GM21423 (cell line): Measurements from ENCODE around the gene COL23A1.

Source experiments
- ATAC-seq: cut with Tn5 transposase; IDR thresholded peaks from one replicate; pipeline ENCODE4 v1.9.1; 2021; ENCODE audit warnings: mild to moderate bottlenecking, moderate library complexity; ENCODE audit not compliant: unreplicated experiment

Gene COL23A1

DNA sequence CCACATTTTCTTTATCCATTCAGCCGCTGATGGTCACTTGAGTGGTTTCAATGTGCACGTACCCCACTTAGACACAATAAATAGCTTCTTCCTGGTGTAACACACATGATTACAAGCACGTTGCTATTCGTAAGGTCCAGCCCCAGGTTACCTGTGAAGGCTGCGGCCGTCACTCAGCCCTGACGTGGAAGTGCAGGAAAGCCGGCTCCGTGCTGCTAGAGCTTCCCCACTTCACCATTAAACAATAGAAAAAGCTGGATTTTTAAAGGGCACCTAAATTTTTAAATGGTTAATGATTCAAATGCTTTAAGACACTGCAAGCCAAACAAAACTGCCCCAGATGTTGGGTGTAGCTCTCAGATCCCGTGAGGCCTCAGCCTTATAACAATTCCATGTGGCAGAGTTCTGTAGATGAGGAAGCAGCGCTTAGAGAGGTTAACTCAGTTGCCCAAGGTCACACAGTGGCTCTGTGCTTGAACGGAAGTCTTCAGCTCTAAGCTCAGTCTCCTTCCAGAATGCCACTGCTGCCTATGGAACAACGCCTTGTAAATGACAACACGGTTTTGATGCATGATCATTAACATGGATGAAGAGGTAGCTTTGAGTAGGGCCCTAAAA, 125.7 kb downstream of the COL23A1 start:
- ATAC-seq: no peak

DNA sequence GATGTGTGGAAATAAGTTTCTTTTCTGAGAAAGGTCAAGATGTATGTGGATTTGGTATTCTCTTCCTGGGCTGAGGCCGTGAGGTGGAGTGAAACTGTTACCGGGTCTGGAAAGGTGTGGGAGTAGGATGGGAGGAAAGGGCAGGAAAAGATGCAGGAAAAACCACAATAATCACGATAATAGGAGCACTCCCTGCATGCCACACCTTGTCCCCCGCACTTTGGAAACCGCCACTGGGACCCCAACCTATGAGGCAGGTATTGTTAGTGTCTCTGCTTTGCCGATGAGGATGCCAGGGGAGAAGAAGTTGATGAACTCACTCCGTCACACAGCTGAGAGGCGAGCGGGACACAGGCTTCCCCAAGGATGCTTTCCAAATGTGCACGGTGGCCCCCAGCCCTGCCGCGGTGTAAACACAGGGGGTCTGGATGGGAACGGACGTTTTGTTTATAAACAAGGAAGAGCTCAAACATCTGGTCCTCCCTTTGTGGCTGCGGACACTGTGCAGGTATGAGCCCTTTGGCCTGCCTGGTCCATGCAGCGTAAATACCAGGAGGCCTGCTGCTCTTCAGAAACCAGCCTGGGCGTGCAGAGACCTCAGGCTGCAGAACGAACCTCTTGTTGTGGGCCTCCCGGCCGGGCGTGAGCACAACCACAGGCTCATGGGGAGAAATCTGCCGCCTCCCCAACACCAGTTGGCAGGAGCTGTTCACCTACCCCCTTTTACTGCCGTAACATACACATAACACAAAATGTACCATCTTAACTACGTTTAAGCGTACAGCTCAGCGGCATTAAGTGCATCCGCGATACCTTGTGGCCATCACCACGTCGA, 126.7 kb downstream of the COL23A1 start:
- no peak for ATAC-seq

DNA sequence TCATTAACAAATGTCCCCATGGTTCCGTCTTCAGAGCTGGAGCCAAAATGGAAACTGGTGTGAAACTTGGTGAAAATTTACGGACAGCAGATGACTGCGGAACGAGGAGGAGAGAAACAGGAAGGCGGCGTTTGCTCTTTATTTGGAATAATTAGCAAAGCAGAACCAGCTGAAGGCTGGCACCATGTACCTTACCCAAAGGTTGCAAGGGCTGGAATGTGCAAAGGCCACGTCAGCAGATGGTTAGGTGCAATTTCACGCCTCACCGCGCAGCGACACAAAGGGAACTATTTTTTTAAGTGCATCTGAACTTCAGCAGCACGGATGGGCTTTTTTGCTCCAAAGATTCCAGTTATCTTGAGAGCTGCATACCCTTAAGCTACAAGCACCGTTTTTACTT, 127.4 kb downstream of the COL23A1 start:
- no peak for ATAC-seq

DNA sequence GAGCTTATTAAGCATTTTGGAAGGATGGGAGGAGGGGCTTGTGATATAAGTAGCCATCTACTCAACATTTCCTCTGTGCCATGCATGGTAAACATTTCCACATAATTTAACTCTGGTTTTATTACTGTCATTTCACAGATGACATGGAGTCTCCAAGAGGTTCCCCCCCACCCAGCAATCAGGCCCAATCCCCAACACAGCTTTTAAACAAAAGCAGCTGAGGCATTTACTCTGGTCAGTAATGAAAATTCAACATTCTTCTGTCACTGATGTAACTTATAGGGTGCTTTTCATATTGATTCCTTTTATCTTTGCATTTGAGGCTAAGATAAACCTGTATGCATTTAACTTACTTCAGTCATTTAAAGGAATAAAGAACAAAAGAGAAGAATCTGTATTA, 128.1 kb downstream of the COL23A1 start:
- no peak for ATAC-seq

DNA sequence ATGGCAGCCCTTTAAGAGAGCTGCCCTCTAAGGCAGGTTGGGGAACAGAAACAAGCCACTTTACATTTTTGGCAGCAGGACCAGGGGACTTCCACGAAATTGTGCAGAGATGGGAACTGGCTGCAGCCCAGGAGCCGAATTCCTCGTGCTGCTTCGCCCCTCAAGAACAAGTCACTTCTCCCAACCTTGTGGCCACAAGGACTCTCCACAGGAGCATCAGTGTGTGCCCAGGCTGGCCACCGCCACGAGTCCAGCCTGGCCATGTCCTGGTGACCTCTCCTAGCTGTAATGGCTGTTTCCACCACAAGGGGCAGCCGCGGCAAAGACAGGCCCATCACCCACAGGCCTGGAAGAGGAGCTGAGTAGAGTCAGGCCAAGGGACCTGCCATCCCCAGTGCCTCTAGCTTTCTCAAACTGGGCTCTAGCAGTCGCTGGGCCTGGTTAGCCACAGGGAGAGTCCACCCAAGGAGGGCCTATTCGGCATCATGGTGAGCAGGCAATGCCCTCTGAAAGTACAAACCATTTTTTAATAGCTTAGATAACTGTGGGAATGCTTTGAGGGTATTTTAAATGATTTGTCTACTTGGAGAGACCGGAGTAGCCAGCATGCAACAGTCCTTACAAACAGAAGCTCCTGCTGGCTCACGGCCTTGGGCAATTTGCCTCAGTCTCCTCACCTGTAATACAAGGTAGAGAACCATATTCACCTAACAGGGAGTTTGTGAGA, 129.0 kb downstream of the COL23A1 start:
- ATAC-seq: peak; percentile 65

DNA sequence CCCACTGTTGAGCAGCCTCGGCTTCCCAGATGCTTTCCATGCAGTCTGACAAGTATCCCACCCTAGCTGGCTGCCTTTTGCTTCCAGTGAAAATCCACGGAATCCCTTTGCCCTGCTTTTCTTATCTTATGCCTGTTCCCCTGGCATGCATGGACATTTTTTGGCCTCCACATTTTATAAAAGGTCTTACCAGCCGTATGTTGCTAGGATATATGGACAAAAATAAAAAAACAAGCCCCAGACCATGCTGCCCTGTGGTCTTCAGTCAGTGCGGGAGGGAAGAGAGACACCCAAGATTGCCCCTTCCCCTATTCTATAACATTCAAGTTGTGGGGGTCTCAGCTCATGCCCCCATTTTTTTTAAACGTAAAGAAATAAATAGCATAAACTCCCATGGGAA, 129.6 kb downstream of the COL23A1 start:
- no peak for ATAC-seq

DNA sequence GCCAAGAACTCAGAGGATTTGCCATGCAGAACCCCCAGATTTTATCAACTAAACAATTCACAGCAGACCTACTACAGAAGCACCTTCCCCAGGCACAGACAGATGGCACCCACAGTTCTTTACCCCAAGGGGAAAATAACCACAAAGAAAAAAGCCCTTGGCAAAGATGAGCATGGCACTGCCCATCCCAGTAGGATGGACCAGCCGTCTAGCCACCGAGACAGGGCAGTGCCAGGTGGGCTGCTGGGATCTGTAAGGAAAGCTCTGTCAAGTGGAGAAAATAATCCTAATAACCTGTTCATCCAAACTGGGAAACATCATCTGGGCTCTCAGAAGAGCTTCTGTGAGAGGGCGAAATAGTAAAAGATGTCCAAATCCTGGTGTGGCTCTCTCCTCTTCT, 130.0 kb downstream of the COL23A1 start:
- ATAC-seq: no peak

DNA sequence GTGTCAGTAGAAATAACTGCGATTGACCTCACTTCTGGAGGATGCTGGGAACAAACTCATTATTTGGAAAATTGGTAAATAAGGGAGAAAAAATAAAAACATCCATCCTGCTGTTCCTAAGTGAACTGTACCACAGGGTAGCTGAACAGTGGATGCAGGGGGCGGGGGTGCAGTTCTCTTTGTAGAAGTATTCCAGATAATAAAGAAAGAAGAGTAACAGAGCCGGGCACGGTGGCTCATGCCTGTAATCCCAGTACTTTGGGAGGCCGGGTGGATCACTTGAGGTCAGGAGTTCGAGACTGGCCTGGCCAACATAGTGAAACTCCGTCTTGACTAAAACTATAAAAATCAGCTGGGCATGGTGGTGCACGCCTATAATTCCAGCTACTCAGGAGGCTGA, 132.1 kb downstream of the COL23A1 start:
- no peak for ATAC-seq

DNA sequence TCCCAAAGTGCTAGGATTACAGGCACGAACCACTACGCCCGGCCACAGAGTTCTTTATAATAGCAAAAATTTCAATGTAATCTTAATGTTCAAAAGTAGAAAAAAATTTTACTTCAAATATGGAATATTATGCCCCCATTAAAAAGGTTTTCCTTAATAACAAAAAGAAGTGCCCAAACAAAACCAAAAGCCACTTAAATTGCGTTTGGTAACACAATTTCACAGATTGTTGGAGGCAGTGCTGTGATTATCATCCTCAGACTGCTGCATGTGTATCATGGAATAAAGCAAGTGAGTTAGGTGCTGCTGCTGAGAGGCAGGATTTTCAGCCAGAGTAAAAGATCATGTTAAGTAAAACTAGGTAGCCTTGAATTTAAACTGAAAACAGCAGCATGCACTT, 132.7 kb downstream of the COL23A1 start:
- ATAC-seq: no peak

DNA sequence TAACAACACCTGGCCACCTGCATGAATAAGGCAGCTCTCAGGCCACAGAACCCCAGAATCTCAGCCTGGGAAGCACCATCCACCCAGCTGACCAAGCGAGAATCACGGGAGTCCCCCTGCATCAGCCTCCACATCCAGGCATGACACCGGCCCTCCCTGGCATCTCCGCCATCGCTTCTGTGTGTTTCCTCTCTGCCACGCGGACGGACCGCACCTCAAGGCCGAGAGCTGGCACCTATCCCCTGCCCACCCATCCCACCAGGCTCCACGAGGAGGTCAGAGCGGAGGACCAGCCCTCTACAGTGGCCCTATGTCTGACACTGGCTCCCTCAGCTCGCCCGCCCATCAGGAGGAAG, 134.7 kb downstream of the COL23A1 start:
- ATAC-seq: no peak

DNA sequence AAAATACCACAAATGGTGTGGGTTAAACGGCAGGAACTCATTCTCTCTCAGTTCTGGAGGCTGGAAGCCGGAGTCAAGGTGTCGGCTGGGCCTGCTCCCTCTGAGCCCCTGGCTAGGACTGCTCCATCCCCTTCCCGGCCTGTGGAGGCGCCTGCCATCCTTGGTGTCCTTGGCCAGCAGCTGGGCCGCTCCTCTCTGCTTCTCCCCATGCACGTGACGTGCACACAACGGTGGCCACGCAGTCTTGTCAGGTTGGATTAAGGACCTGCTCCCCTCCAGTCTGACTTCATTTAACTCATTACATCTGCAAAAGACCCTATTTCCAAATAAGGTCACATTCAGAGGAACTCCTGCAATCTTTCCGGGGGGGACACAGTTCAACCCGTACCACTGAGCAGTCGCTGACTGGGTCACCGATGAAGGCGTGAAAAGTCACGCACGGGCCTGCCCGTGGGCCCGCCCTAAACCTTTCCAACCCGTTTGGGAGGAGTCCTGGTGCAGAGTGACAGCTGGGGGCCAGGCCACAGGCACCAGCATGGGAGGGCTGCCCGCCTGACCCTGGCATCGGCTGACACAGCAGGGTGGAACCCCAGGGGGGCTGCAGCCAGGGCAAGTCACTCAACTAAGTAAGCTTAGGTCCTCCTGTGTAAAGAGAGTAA, 135.2 kb downstream of the COL23A1 start:
- ATAC-seq: no peak

DNA sequence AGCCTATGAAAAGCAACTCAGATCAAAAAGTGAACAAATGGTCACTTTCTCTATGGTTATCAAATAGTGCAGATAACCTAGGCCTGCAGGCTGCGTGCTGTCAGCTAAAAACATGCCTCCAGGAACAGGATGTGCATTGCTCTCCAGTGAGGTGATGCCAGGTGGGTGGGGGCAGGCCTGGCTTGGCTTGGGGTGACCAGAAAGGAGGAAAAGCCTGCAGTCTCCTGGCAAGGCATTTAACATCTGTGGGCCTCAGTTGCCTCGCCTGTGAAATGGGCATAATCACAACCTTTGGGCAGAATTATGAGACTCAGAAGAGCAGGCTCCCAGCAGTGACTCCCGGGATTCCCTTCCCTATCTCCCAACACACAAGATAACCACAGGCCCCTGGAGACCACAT, 135.9 kb downstream of the COL23A1 start:
- no peak for ATAC-seq

DNA sequence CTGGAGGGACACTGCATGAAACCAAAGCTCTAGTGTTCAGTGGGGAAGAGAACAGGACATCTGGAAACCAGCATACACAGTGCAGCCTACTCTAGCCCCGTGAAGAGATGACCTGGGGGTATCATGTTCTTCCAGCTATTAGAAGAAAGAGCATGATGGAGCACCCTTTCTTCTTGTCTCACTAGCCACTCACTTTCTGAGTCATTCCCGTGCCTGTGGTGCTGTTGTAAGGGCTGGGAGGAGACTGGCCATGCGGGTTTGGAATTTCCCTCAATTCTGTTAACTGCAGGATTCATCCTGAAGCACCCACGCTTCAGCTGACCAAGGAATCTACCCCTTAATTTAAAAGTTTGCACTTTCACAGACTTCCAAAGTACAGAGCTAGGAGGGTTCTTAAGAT, 137.0 kb downstream of the COL23A1 start:
- no peak for ATAC-seq

DNA sequence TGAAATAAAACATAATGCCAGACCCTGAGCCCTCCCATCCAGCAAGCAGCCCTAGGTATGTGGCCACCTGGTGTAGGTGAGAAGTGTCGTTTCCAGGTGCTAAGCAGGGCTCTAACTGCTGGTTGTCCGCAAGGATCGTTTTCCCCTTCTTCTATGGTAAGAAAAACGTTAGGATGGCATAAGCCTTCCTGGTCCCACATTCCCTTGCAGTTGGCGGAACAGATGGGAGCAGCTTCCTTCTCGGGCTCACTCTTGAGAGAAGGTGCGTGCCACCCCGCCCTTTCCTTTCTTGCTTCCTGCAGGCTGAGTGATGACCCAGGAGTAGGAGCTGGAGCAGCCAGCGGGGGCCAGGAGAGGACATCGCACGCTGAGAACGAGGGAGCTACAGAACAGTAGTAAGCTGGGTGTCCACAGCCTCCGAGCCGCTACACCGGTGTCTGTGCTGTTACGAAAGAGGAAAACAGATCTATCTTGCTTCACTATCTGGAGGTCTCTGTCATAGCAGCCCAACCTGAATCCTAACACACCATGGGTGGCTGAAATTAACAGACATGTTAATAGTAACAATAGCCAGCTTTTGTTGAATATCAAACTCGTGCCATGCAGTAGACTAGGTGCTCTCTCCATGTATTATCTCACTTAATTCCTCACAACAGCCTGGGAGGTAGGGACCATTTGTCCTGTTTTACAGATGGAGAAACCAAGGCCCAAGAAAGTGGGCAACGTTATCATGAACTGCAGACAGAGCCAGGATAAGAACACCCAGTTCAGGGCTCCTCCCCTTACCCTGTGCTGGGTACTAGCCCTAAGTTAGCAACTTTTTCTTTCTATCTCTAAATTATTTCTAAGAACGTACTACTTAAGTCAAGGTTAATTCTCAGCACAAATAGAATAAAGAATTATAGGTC, 139.8 kb downstream of the COL23A1 start:
- ATAC-seq: no peak

DNA sequence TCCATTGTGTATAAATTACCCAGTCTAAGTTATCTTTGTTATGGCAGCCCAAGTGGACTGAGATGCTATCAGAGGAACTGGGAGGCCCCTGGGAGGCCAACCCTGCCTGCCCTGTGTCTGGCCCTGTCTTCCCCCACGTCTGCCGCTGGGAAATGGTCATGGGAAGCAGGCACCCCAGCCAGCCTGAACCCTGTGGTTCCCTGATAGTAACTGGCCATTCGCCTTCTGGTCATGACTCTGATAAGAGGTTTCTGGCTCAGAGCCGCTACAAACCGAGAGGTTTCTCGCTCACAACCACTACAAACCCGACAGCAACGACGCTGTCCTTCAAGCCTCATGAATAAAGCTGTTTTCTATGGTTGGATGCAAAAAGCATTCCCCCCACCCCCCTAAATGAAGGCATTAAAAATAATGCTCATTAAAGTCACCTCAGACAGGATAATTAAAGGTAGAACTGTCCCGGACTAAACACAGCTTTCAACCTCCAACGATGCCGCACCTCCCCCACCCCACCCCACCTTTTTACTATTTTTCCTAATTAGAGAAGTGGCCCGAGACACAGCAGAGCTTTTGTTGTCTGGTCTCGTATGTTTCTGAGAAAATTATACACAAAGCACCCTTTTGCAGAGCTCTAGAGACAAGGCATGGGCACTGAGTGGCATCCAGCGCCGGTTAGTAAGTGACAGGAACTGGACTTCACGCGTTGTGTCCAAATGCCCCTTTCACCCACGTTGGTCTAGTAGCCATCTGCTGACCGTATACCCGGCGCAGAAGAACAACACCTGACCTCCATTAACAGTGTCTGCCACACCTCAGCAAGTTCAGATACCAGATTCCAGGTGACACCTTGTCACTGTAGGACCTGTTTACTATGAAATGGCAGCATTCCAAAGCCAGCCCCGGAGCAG, 140.8 kb downstream of the COL23A1 start:
- ATAC-seq: no peak

DNA sequence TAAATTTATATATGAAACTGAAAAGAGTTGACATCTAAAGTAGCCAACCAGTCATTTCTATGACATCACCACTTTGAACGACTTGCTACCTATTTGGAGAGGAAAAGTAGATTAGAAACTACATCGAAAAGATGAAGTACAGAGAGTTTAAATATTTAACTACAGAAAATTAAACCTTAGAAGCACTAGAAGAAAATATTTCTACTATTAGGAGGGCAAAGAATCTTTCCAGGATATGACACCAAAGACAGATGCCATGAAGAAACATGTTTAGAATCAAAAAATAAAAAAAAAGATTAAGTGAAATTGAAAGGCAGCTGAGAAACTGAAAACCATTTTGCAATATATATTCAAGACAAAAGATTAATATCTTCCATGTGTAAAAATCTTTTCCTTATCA, 144.7 kb downstream of the COL23A1 start:
- no peak for ATAC-seq

DNA sequence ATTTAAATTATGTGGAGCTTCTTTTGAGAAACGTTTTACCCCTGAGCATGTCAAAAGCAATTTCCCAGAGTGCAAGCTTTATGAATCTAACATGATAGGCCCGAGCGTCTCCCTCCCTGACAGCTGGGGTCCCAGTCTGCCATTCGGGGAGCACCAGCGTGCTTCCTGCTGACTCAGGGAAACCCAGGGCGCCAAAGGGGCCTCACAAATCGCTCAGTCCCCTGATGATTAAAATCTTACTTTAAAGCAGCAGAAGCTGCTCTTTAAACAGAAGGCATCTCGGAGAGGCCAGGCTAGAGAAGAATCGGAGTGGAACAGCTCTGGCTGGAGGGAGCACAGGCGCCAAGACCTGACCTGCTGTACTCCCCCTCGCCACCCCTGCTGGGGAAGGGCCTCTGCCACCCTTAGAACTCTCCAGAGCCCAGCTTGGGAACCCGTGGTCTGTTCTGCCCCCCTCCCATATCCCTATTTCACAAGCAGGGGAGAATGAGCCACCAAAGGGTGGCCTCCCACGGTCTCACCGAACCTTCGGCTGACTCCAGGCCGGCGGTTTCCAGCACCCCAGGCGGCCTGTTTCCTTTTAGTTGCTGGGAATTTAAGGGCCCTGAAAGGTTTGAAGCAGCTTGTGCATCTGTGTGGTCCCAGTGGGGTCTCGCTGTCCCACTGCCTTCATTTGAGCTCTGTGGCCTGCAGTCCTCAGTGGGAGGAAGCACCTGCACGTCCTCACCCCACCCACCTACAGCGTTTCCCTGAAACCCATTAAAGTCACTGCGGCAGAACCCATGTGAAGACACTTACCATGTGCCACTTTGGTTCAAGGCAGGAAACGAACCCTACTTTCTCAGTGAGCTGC, 147.6 kb downstream of the COL23A1 start:
- ATAC-seq: no peak

DNA sequence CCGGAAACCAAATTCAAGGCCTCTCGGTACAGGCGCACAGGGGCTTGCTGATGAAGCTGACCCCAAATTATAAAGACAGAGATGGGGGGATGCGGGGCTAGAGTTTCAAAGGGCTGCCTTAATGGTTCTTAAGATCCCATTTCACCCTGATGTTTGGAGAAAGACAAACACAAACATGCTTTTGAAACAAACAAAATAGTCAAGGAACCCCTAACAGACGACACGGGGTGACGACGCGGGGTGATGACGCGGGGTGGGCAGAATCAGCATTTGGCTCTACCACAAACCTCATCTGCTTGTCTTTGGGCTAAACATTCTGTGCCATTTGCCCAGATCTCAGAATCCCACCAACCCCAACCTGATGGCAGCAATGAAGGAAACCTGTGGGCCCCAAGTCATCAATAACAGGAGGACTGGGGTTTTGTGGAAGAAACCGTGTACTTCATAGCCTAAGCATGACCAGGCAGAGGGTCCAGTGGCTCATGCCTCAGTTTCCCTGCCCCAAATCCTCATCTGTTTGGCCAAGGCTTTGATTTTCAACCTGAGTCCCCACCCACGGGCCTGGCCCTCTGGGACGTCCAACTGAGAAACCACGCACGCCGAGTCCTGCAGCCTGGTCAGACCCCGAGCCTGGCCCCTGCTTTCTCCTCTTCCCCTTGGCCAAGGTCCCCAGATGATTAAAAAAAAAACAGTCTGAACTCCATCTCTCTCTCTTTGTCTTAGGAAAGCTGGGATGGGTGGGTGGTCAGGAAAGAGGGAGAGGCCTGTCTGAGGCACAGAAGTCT, 148.5 kb downstream of the COL23A1 start:
- ATAC-seq: no peak
